Activated CD4-positive, alpha-beta T cell treated with anti-CD3 and anti-CD28 coated beads for 4 hours (primary cell): ENCODE results near the gene IGF2BP3.
"Not testable (repeated sequence)": the region's sequence is repeated elsewhere in the genome, so short reads cannot be mapped to it uniquely, and the experiment has no call there.

Experiments
- DNase-seq, 2 donors: peaks; one replicate each; pipeline ENCODE4 v3.0.0-alpha.2; 2020

The IGF2BP3 gene

GRCh38 chr7:23337374-23337773, 132.9 kb downstream of the IGF2BP3 start:
- DNase-seq = no peak

GRCh38 chr7:23336799-23337283, 133.4 kb downstream of the IGF2BP3 start:
- no peak for DNase-seq

- no peak for DNase-seq
Observed at GRCh38 chr7:23336086-23336485, 134.2 kb downstream of the IGF2BP3 start.

GRCh38 chr7:23335621-23336020, 134.7 kb downstream of the IGF2BP3 start:
- no peak for DNase-seq

GRCh38 chr7:23335136-23335535, 135.2 kb downstream of the IGF2BP3 start:
- no peak for DNase-seq

- no peak for DNase-seq
Observed at GRCh38 chr7:23334482-23335056, 135.7 kb downstream of the IGF2BP3 start.

GRCh38 chr7:23333671-23334246, 136.5 kb downstream of the IGF2BP3 start:
- no peak for DNase-seq

GRCh38 chr7:23332910-23333612, 137.2 kb downstream of the IGF2BP3 start:
- DNase-seq = no peak

GRCh38 chr7:23332193-23332592, 138.1 kb downstream of the IGF2BP3 start:
- DNase-seq = no peak

- no peak for DNase-seq
Observed at GRCh38 chr7:23331132-23331531, 139.2 kb downstream of the IGF2BP3 start.

- DNase-seq = no peak
Observed at GRCh38 chr7:23315366-23315765, 154.9 kb downstream of the IGF2BP3 start.

- DNase-seq = not testable (repeated sequence)
Observed at GRCh38 chr7:23312141-23312540, 158.2 kb downstream of the IGF2BP3 start.

- DNase-seq = no peak
Observed at GRCh38 chr7:23308754-23309153, 161.5 kb downstream of the IGF2BP3 start.

GRCh38 chr7:23306936-23307521, 163.3 kb downstream of the IGF2BP3 start:
- no peak for DNase-seq

GRCh38 chr7:23299770-23300300, 170.5 kb downstream of the IGF2BP3 start:
- DNase-seq = no peak

- DNase-seq = peak; percentile 98 to 99
Observed at GRCh38 chr7:23298885-23299769, 171.2 kb downstream of the IGF2BP3 start, which contains the start of gene MALSU1. MALSU1 (plus strand) TSS chr7:23299339; CDS start chr7:23299353, 14 bp downstream.

GRCh38 chr7:23298141-23298881, 172.0 kb downstream of the IGF2BP3 start:
- DNase-seq = no peak

- DNase-seq = no peak
Observed at GRCh38 chr7:23295401-23295697, 174.9 kb downstream of the IGF2BP3 start.

- no peak for DNase-seq
Observed at GRCh38 chr7:23294549-23295400, 175.5 kb downstream of the IGF2BP3 start.

GRCh38 chr7:23293500-23294073, 176.7 kb downstream of the IGF2BP3 start:
- DNase-seq = no peak
